K562 (cell line): ENCODE data around the gene DDX23. TPM values are rescaled to one million over a fixed set of nuclear protein-coding genes. Genes with fewer than 3 reads are reported as not detected.

Experiments
- C11orf30 ChIP-seq: fragments of 450-650 bp; IDR thresholded peaks from 2 replicates; pipeline ENCODE4 v1.6.1; 2016; ENCODE audit warnings: low read depth, mild to moderate bottlenecking
- CBX3 ChIP-seq, 2 experiments: IDR thresholded peaks; 1 replicate in 1 of 2; 2 replicates in 1 of 2; pipeline ENCODE4 v1.6.1; 2012; ENCODE audit warnings: inconsistent platforms in 2 of 2, low read length in 2 of 2, borderline replicate concordance in 1 of 2, control low read depth in 1 of 2
- CBX8 ChIP-seq: fragments of 200-600 bp; sonication (generic); IDR thresholded peaks from 2 replicates; pipeline ENCODE4 v1.6.1; 2012; ENCODE audit warnings: borderline replicate concordance, mixed run types, low read depth, mild to moderate bottlenecking, moderate library complexity, mixed read lengths, low read length, control low read depth, inconsistent platforms; ENCODE audit not compliant: poor library complexity, severe bottlenecking; ENCODE audit errors: extremely low read depth
- ELF2 ChIP-seq: fragments of 250-450 bp; sonication (Bioruptor Pico); IDR thresholded peaks from 2 replicates; pipeline ENCODE4 v1.5.0; 2021; ENCODE audit warnings: mild to moderate bottlenecking
- FOSL1 ChIP-seq: fragments of 200-800 bp; sonication (Bioruptor generic); conservative IDR thresholded peaks from 2 replicates; pipeline ENCODE4 v1.6.1; 2016; ENCODE audit warnings: missing genetic modification characterization, missing compliant biosample characterization
- FOXJ2 ChIP-seq: fragments of 200-800 bp; sonication (Bioruptor generic); IDR thresholded peaks from 2 replicates; pipeline ENCODE4 v1.6.1; 2016; ENCODE audit warnings: missing genetic modification characterization, missing compliant biosample characterization
- HCFC1 ChIP-seq: IDR thresholded peaks from 2 replicates; pipeline ENCODE4 v1.6.1; 2012; ENCODE audit warnings: low read depth, low read length, improper control_type of control experiment
- POLR2G ChIP-seq: fragments of 200-400 bp; formaldehyde crosslinking; IDR thresholded peaks from 2 replicates; pipeline ENCODE4 v1.6.1; 2017; ENCODE audit warnings: low read depth, mild to moderate bottlenecking, antibody characterized with exemption, low read length, moderate library complexity
- RUNX1 ChIP-seq: sonication (generic); IDR thresholded peaks from 2 replicates; pipeline ENCODE4 v1.6.1; 2016; ENCODE audit warnings: antibody characterized with exemption, low read depth
- SIN3A ChIP-seq, 2 experiments: fragments of 150-350 bp in 1 of 2; IDR thresholded peaks; 2 replicates each; pipeline ENCODE4 v1.6.1; 2011 to 2016; ENCODE audit warnings: borderline replicate concordance in 2 of 2, low read depth in 2 of 2, low read length in 2 of 2, mild to moderate bottlenecking in 2 of 2, moderate library complexity in 2 of 2; ENCODE audit not compliant: control insufficient read depth in 1 of 2
- SMAD3 ChIP-seq: fragments of 450-650 bp; formaldehyde crosslinking; conservative IDR thresholded peaks from 2 replicates; pipeline ENCODE4 v1.4.0; 2020; ENCODE audit warnings: mild to moderate bottlenecking
- SMARCA4 ChIP-seq: fragments of 450-650 bp; IDR thresholded peaks from 2 replicates; pipeline ENCODE4 v1.6.1; 2016
- TCFL5 ChIP-seq: fragments of 250-450 bp; sonication (Bioruptor Pico); conservative IDR thresholded peaks from 2 replicates; pipeline ENCODE4 v1.6.1; 2021; ENCODE audit warnings: mild to moderate bottlenecking, moderate library complexity, matching md5 sums
- polyA plus RNA-seq, 8 experiments: library from polyadenylated mRNA; depleted of rRNA in 4 of 8; stranded (reverse) in 5 of 8; unstranded in 3 of 8; fragments of >200 nt; fragmentation: Nextera tagmentation in 2 of 8; fragmentation: Illumina TruSeq in 1 of 8; extraction: Ambion mirVana in 2 of 8; extraction: Trizol in 1 of 8; gene quantifications; 2 replicates each; pipeline versions ENCODE4 v1.2.1 to v1.2.3, GENCODE V29; 2011 to 2014; ENCODE audit warnings: inconsistent platforms in 1 of 8, missing spikeins in 1 of 8
- total RNA-seq, 7 experiments: library from RNA; depleted of rRNA in 6 of 7; stranded (reverse); fragments of >200 nt in 6 of 7; fragmentation: Illumina TruSeq in 2 of 7; extraction: Trizol in 2 of 7; gene quantifications; 2 replicates each; pipeline versions ENCODE4 v1.2.1 to v1.2.3, GENCODE V29; 2011 to 2021; ENCODE audit warnings: low replicate concordance in 1 of 7
- TF ChIP-seq, protein P1 (sequence below), 2 experiments: fragments of 450-650 bp in 1 of 2; IDR thresholded peaks; 2 replicates each; pipeline ENCODE4 v1.6.1; 2011 to 2017; ENCODE audit warnings: low read depth in 2 of 2, antibody characterized with exemption in 1 of 2, borderline replicate concordance in 1 of 2, low read length in 1 of 2, mild to moderate bottlenecking in 1 of 2, mixed read lengths in 1 of 2; ENCODE audit not compliant: control insufficient read depth in 1 of 2
- TF ChIP-seq, protein P2 (sequence below): fragments of 250-450 bp; sonication (Bioruptor Pico); IDR thresholded peaks from 2 replicates; pipeline ENCODE4 v1.8.0; 2022; ENCODE audit warnings: moderate library complexity, mild to moderate bottlenecking, inconsistent platforms
- TF ChIP-seq, protein P3 (sequence below): sonication (generic); formaldehyde crosslinking; IDR thresholded peaks from 2 replicates; pipeline ENCODE4 v1.8.1; 2023; ENCODE audit warnings: mild to moderate bottlenecking, missing genetic modification reagents
- TF ChIP-seq, protein P4 (sequence below): fragments of 450-650 bp; IDR thresholded peaks from 2 replicates; pipeline ENCODE4 v1.6.1; 2016; ENCODE audit warnings: missing biosample characterization, missing genetic modification characterization
- TF ChIP-seq, protein P5 (sequence below): fragments of 450-650 bp; conservative IDR thresholded peaks from 2 replicates; pipeline ENCODE4 v1.6.1; 2016; ENCODE audit warnings: missing genetic modification characterization, low read depth, mild to moderate bottlenecking, missing compliant biosample characterization, moderate library complexity

The DDX23 gene
- total and polyA plus RNA-seq, 9 of the 15 experiments (the other 6 are each of a cell fraction or from before 2014, with no cell fraction given): 32.4 to 138 (median 104) TPM

DNA sequence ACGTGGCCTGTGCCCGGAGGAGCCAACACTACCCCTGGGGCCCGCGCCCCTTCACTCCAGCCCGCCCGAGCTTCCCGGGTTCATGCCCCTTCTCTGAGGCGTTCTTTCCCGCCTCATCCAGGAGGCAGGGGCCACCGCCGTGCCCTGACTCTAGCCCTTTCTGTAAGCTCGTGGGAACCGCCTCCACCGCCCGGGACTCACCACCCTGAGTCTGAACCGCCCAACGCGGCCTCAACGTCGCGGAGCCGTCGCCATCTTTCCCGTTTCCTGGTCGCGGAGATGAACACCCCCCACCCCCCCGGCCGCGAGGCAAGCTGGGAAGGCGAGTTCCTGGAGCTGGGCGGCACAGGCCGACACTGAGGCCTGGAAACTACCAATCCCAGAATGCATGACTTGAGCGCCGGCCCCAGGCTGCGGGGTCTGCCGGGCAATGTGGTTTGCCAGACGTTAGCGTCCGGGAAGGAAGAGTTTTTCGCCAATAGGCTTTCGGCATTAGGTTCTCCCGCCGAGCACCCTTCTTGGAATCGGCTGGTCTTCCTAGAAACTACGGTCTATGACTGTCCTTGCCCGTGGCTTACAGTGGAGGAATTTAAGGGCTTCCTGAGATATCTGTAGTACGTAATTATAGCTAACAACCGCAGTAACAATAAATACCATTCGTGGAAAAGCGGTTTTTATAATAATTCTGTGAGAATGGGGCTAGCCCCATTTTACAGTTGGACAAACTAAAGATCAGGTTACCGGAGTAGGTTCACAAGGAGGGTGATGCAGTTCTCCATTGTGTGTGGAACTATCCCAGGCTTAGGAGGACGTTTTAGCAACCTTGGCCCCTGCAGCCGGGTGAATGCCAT, at the start of gene DDX23 (continued):
- TF ChIP-seq, protein P1, sequence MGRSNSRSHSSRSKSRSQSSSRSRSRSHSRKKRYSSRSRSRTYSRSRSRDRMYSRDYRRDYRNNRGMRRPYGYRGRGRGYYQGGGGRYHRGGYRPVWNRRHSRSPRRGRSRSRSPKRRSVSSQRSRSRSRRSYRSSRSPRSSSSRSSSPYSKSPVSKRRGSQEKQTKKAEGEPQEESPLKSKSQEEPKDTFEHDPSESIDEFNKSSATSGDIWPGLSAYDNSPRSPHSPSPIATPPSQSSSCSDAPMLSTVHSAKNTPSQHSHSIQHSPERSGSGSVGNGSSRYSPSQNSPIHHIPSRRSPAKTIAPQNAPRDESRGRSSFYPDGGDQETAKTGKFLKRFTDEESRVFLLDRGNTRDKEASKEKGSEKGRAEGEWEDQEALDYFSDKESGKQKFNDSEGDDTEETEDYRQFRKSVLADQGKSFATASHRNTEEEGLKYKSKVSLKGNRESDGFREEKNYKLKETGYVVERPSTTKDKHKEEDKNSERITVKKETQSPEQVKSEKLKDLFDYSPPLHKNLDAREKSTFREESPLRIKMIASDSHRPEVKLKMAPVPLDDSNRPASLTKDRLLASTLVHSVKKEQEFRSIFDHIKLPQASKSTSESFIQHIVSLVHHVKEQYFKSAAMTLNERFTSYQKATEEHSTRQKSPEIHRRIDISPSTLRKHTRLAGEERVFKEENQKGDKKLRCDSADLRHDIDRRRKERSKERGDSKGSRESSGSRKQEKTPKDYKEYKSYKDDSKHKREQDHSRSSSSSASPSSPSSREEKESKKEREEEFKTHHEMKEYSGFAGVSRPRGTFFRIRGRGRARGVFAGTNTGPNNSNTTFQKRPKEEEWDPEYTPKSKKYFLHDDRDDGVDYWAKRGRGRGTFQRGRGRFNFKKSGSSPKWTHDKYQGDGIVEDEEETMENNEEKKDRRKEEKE (IDR thresholded peaks at IDR 0.05; ENCODE audit: borderline replicate concordance in 1 of 2, control insufficient read depth in 1 of 2, low read depth in 2 of 2, low read length in 1 of 2): peak in 1 of 2 experiments; percentile 69; a peak in 1 of 4 replicates
- TF ChIP-seq CBX3 (IDR thresholded peaks at IDR 0.05; ENCODE audit: borderline replicate concordance in 1 of 2, low read length in 2 of 2) (peak in 1 of 2 experiments; percentile 14; a peak in 1 of 3 replicates), TCFL5 (CRISPR knock-in tag) (no peak), SIN3A (IDR thresholded peaks at IDR 0.05; ENCODE audit: borderline replicate concordance in 2 of 2, control insufficient read depth in 1 of 2, low read depth in 2 of 2, low read length in 2 of 2) (peak; percentile 77; a peak in 2 of 4 replicates), FOSL1 (peak; percentile 77), POLR2G (peak; percentile 97), CBX8 (no peak), ELF2 (CRISPR knock-in tag) (peak; percentile 94), HCFC1 (peak; percentile 100), SMARCA4 (peak; percentile 40; the same call in 1 of the 2 replicates), C11orf30 (peak; percentile 99), RUNX1 (no peak), SMAD3 (peak; percentile 89), FOXJ2 (peak; percentile 72)
- TF ChIP-seq, protein P2, sequence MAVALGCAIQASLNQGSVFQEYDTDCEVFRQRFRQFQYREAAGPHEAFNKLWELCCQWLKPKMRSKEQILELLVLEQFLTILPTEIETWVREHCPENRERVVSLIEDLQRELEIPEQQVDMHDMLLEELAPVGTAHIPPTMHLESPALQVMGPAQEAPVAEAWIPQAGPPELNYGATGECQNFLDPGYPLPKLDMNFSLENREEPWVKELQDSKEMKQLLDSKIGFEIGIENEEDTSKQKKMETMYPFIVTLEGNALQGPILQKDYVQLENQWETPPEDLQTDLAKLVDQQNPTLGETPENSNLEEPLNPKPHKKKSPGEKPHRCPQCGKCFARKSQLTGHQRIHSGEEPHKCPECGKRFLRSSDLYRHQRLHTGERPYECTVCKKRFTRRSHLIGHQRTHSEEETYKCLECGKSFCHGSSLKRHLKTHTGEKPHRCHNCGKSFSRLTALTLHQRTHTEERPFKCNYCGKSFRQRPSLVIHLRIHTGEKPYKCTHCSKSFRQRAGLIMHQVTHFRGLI (CRISPR knock-in tag): no peak
- TF ChIP-seq, protein P3, sequence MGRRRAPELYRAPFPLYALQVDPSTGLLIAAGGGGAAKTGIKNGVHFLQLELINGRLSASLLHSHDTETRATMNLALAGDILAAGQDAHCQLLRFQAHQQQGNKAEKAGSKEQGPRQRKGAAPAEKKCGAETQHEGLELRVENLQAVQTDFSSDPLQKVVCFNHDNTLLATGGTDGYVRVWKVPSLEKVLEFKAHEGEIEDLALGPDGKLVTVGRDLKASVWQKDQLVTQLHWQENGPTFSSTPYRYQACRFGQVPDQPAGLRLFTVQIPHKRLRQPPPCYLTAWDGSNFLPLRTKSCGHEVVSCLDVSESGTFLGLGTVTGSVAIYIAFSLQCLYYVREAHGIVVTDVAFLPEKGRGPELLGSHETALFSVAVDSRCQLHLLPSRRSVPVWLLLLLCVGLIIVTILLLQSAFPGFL (CRISPR knock-in tag): no peak
- TF ChIP-seq, protein P4, sequence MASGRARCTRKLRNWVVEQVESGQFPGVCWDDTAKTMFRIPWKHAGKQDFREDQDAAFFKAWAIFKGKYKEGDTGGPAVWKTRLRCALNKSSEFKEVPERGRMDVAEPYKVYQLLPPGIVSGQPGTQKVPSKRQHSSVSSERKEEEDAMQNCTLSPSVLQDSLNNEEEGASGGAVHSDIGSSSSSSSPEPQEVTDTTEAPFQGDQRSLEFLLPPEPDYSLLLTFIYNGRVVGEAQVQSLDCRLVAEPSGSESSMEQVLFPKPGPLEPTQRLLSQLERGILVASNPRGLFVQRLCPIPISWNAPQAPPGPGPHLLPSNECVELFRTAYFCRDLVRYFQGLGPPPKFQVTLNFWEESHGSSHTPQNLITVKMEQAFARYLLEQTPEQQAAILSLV: peak; percentile 44; the same call in 1 of the 2 replicates
- TF ChIP-seq, protein P5, sequence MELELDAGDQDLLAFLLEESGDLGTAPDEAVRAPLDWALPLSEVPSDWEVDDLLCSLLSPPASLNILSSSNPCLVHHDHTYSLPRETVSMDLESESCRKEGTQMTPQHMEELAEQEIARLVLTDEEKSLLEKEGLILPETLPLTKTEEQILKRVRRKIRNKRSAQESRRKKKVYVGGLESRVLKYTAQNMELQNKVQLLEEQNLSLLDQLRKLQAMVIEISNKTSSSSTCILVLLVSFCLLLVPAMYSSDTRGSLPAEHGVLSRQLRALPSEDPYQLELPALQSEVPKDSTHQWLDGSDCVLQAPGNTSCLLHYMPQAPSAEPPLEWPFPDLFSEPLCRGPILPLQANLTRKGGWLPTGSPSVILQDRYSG: peak; percentile 93
